Activated CD4-positive, CD25-positive, alpha-beta regulatory T cell (primary cell): Measurements from ENCODE around the gene TRNAU1AP.
"Not testable (repeated sequence)": the region's sequence is repeated elsewhere in the genome, so short reads cannot be mapped to it uniquely, and the experiment has no call there.

ENCODE experiments used
- DNase-seq, 4 experiments: peaks; one replicate each; lab custom pipeline; 2025; lab: John Stamatoyannopoulos, UW

The TRNAU1AP gene

GRCh38 chr1:28552758-28553663 is at the start of gene TRNAU1AP:
Gene TRNAU1AP, plus strand, starts transcription at chr1:28553085. Its CDS starts 26 bp downstream, at chr1:28553111.
- DNase-seq: peak; percentile 93 to 96 (median 95)

GRCh38 chr1:28503117-28503516 is 49.8 kb upstream of the TRNAU1AP start:
- no peak for DNase-seq

GRCh38 chr1:28505406-28506187 is 47.3 kb upstream of the TRNAU1AP start, which contains the start of gene RCC1:
Gene RCC1, plus strand, starts transcription at chr1:28506043. Its CDS starts 23,824 bp downstream, at chr1:28529867.
- DNase-seq: peak; percentile 79 to 90 (median 88)

GRCh38 chr1:28506907-28507246 is 46.0 kb upstream of the TRNAU1AP start:
- no peak for DNase-seq

DNA sequence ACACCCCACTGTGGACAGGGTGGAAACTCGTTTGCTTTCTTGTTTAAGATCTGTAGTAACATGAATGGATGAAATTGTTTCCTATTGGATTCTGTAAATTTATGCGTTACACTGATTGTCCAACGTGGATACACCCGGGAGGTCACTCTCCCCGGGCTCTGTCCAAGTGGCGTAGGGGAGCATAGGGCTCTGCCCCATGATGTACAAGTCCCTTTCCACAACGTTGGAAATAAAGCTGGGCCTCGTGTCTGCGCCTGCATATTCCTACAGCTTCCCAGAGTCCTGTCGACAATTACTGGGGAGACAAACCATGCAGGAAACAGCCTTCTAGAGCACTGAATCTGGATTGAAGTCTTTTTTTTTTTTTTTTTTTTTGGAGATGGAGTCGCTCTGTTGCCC is 45.6 kb upstream of the TRNAU1AP start:
- DNase-seq: no peak

DNA sequence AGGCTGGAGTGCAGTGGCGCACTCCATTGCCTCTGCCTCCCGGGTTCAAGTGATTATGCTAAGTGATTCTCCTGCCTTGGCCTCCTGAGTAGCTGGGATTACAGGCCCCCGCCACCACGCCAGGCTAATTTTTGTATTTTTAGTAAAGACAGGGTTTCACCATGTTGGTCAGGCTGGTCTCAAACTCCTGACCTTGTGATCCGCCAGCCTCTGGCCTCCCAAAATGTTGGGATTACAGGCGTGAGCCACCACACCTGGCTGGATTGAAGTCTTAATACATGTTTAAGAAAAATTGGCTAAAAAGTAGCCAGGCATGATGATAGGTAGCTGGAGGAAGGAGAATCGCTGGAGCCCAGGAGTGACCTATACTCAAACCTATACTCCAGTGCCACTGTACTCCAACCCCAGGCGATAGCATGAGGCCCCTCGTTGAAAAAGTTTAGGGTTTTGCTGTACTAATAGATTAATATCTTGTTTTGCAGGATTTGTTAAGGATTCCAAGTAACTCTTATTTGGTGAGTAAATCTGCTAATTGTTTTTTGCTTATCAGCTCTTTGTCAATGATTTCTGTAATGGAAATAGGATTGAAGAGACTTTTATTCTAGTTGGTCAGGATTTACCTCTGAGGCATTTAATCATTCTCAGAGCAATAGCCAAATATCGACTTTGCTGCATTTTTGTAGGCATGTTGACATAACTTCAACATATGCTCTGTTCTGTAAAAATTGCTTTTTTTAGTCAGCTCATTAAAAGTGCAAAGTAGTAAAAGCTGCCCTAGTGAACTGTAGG is 45.0 kb upstream of the TRNAU1AP start:
- peak in 1 of 4 experiments; percentile 16 for DNase-seq

GRCh38 chr1:28508435-28508754 is 44.5 kb upstream of the TRNAU1AP start:
- DNase-seq: no peak

- peak in 1 of 4 experiments; percentile 38 for DNase-seq
Observed at GRCh38 chr1:28509705-28510272, 43.1 kb upstream of the TRNAU1AP start.

DNA sequence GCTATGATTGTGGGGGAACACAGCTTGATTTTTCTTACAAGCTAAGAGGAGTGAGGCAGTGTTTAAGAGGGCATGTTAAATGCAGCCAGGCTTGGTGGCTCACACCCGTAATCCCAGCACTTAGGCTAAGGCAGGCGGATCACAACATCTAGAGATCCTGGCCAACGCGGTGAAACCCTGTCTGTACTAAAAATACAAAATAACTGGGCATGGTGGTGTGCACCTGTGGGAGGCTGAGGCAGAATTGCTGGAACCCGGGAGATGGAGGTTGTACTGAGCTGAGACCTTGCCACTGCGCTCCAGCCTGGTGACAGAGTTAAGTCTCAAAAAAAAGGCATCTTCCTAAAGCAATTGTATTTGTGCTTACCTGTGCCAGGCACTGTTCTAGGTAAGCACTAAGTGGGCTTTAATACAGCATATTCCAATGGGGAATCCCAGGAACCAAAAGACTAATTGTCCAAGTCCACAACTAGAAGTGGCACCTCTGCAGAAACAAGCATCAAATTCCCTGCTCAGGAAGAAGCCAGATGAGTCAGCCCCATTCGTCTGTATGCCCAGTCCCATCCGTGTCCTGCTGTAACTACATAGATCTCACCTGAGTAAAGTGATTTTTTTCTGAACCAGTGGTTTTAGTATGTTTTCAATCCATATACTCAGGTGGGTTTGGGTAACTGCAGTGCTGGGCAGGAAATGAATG is 42.5 kb upstream of the TRNAU1AP start:
- no peak for DNase-seq

GRCh38 chr1:28510970-28511440 is 41.9 kb upstream of the TRNAU1AP start:
- no peak for DNase-seq

DNA sequence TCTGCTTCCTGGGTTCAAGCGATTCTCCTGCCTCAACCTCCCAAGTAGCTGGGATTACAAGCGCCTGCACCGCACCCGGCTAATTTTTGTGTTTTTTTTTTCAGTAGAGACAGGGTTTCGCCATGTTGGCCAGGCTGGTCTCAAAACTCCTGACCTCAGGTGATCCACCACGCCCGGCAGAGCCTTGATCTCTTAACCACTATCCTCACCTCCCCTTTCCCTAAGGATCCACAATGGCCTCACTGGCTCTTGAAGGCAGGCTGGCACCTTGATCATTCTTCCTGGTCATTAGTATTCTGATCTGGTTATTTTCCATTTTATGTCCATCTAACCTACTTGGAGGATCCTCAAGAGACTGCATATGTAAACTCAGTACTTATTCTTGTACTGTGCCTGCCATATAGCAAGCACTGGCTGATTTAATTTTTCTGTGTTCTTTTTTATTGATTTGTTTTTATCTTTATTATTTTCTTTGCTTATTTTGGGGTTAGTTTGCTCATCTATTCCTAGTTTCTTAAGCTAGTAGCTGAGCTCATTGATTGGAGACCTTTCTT is 40.8 kb upstream of the TRNAU1AP start:
- DNase-seq: no peak

GRCh38 chr1:28514445-28514933 is 38.4 kb upstream of the TRNAU1AP start:
- not testable (repeated sequence) for DNase-seq

DNA sequence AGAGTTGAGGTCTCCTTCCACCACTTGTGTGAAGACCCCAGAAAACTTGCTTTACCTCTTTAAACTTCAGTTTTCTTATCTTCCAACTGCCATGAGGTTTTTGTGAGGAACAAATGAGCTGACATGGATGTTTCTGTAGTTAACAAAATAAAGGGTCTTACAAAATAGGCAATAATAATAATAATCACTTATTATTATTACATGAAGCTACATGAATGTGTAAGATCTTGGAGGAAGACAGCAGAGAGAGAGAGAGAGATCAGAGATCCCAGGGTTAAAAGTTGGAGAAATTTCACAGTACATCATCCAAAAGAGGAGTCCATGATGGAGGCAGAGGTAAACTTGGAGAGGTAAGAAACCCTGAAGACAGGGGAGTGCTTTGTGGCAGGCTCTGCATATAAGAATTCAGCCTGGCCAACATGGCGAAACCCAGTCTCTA is 36.3 kb upstream of the TRNAU1AP start:
- no peak for DNase-seq

- no peak for DNase-seq
Observed at GRCh38 chr1:28517649-28517999, 35.3 kb upstream of the TRNAU1AP start.

- DNase-seq: peak; percentile 75 to 83 (median 78)
Observed at GRCh38 chr1:28518000-28518744, 34.7 kb upstream of the TRNAU1AP start.

GRCh38 chr1:28518745-28519341 is 34.0 kb upstream of the TRNAU1AP start:
- DNase-seq: peak in 1 of 4 experiments; percentile 29

GRCh38 chr1:28519946-28520725 is 32.7 kb upstream of the TRNAU1AP start:
- DNase-seq: no peak

DNA sequence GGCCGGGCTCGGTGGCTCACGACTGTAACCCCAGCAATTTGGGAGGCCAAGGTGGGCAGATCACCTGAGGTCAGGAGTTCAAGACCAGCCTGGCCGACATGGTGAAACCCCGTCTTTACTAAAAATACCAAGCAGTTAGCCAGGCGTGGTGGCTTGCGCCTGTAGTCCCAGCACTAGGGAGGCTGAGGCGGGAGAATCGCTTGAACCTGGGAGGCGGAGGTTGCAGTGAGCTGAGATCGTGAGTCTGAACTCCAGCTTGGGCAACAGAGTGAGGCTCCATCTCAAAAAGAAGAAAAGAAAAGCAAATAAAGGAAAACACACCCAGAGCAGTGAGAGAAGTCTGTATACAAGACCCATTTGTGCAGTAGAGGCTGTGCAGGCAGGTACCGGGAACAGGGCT is 32.1 kb upstream of the TRNAU1AP start:
- not testable (repeated sequence) for DNase-seq
